Measurements from ENCODE around the gene NBAS. TPM values are rescaled to one million over a fixed set of nuclear protein-coding genes. Genes with fewer than 3 reads are reported as not detected.

The NBAS gene
- total RNA-seq, 2 experiments from 2014 or later = 31.9 to 32.9 TPM

DNA sequence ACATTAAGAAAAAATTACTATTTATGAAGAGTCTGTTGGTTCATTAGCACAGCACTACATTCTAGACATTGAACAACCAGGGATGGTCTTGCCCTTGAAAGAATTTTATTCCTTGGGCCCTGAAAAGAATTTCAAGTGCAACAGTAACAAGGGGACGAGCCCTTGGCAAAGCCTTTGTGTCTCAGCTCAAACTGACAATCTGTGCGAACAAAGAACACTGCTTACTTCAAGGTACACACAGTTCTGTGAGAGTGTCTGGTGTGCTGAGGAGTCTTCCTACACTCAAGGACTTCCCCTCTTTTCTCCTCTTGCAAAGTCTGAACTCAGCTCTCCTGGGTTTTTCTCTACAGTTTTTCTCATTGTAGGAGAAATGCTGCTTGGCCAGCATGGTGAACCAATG is 373.4 kb downstream of the NBAS start:
- H3K9me3 Mint-ChIP-seq = no peaks in the 10 kb centered on the region
- no peak for DNase-seq
- peaks cover 7% of the 10 kb centered on the region for H3K36me3 Mint-ChIP-seq
- no peaks in the 10 kb centered on the region for H3K27me3 Mint-ChIP-seq
- no peak overlapping the region for H3K27ac Mint-ChIP-seq
- no peak overlapping the region for H3K4me3 Mint-ChIP-seq
- POLR2A ChIA-PET = no interaction called here
- no peak for ATAC-seq (ENCODE audit: low read depth)
- peaks cover 2% of the 10 kb centered on the region for H3K4me1 Mint-ChIP-seq

- peaks cover 2% of the 10 kb centered on the region for H3K4me1 Mint-ChIP-seq
- H3K4me3 Mint-ChIP-seq = no peak overlapping the region
- H3K27ac Mint-ChIP-seq = no peak overlapping the region
- ATAC-seq (ENCODE audit: low read depth) (no peak), DNase-seq (no peak)
- no peaks in the 10 kb centered on the region for H3K9me3 Mint-ChIP-seq
- H3K36me3 Mint-ChIP-seq = peaks cover 8% of the 10 kb centered on the region
- no peaks in the 10 kb centered on the region for H3K27me3 Mint-ChIP-seq
- POLR2A ChIA-PET = no interaction called here
Measured at GRCh38 chr2:15186118-15186517, 375.0 kb downstream of the NBAS start.

- H3K9me3 Mint-ChIP-seq = no peaks in the 10 kb centered on the region
- H3K4me1 Mint-ChIP-seq = peaks cover 2% of the 10 kb centered on the region
- peaks cover 8% of the 10 kb centered on the region for H3K36me3 Mint-ChIP-seq
- ATAC-seq (ENCODE audit: low read depth) = no peak
- H3K27ac Mint-ChIP-seq = no peak overlapping the region
- H3K4me3 Mint-ChIP-seq = no peak overlapping the region
- DNase-seq = no peak
- POLR2A ChIA-PET = no interaction called here
- H3K27me3 Mint-ChIP-seq = no peaks in the 10 kb centered on the region
Measured at GRCh38 chr2:15184491-15184890, 376.6 kb downstream of the NBAS start.

GRCh38 chr2:15182275-15182674 is 378.9 kb downstream of the NBAS start:
- no peak overlapping the region for H3K27ac Mint-ChIP-seq
- ATAC-seq (ENCODE audit: low read depth) (no peak), DNase-seq (no peak)
- H3K4me1 Mint-ChIP-seq = peaks cover 12% of the 10 kb centered on the region
- H3K36me3 Mint-ChIP-seq = peaks cover 11% of the 10 kb centered on the region
- POLR2A ChIA-PET = no interaction called here
- no peak overlapping the region for H3K4me3 Mint-ChIP-seq
- H3K9me3 Mint-ChIP-seq = no peaks in the 10 kb centered on the region
- H3K27me3 Mint-ChIP-seq = no peaks in the 10 kb centered on the region

GRCh38 chr2:15181092-15181745 is 379.9 kb downstream of the NBAS start:
- no peak for ATAC-seq (ENCODE audit: low read depth)
- Mint-ChIP-seq H3K27me3 (no peaks in the 10 kb centered on the region), H3K36me3 (peaks cover 14% of the 10 kb centered on the region), H3K27ac (no peak overlapping the region), H3K9me3 (no peaks in the 10 kb centered on the region), H3K4me3 (no peak overlapping the region), H3K4me1 (peaks cover 21% of the 10 kb centered on the region)
- DNase-seq = no peak
- POLR2A ChIA-PET = no interaction called here

DNA sequence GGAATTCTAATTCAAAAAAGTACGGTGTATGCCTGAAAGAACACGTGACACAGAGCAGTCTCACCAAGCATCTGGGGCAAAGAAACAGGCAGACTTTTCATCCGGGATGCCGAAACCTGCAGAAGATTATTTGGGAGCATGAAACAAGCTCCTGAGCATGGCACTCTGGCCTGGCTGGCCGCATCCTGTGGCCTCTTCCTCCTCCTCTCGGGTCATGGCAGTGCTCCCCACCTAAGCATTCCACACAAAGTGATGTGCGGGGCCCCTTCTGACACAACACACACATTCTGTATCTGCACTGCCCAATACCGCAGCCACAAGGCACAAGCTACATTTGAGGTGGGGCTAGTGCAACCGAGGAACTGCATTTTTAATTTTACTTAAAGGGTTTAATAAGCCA is 380.8 kb downstream of the NBAS start:
- H3K27ac Mint-ChIP-seq = no peak overlapping the region
- no peaks in the 10 kb centered on the region for H3K9me3 Mint-ChIP-seq
- peaks cover 16% of the 10 kb centered on the region for H3K36me3 Mint-ChIP-seq
- DNase-seq = no peak
- no peaks in the 10 kb centered on the region for H3K27me3 Mint-ChIP-seq
- no peak for ATAC-seq (ENCODE audit: low read depth)
- H3K4me1 Mint-ChIP-seq = peaks cover 23% of the 10 kb centered on the region
- H3K4me3 Mint-ChIP-seq = no peak overlapping the region
- POLR2A ChIA-PET = no interaction called here

DNA sequence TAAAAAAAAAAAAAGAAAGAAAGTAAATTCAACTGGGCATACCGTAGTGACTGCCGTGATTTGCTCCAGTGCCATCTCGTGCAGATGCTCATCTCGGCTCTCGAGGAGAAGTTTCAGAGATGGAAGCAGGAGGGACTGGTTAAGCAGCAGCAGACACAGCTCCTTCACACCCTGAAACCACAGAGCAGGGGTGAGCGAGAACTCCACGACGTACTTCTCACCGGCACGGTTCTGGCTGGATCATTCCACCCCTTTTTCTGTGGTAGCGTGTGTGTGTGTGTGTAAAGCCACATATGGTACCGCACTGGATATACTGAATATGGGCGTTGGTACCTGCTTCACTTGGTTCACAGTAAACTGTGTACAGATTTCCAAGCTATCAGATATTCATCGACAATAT is 382.2 kb downstream of the NBAS start:
- H3K9me3 Mint-ChIP-seq = no peaks in the 10 kb centered on the region
- POLR2A ChIA-PET = no interaction called here
- DNase-seq (no peak), ATAC-seq (ENCODE audit: low read depth) (no peak)
- H3K27me3 Mint-ChIP-seq = no peaks in the 10 kb centered on the region
- H3K4me1 Mint-ChIP-seq = peaks cover 24% of the 10 kb centered on the region
- H3K36me3 Mint-ChIP-seq = peaks cover 15% of the 10 kb centered on the region
- no peak overlapping the region for H3K4me3 Mint-ChIP-seq
- no peak overlapping the region for H3K27ac Mint-ChIP-seq

- Mint-ChIP-seq H3K27ac (peak overlapping the region; percentile 4), H3K4me1 (peaks cover 27% of the 10 kb centered on the region), H3K27me3 (no peaks in the 10 kb centered on the region), H3K9me3 (no peaks in the 10 kb centered on the region), H3K4me3 (peak overlapping the region; percentile 59), H3K36me3 (peaks cover 19% of the 10 kb centered on the region)
- POLR2A ChIA-PET = no interaction called here
- DNase-seq (no peak), ATAC-seq (ENCODE audit: low read depth) (peak; percentile 97)
Measured at GRCh38 chr2:15177103-15177502, 384.0 kb downstream of the NBAS start.

GRCh38 chr2:15176604-15177003 is 384.5 kb downstream of the NBAS start:
- no peaks in the 10 kb centered on the region for H3K9me3 Mint-ChIP-seq
- H3K36me3 Mint-ChIP-seq = peaks cover 19% of the 10 kb centered on the region
- POLR2A ChIA-PET = no interaction called here
- H3K27ac Mint-ChIP-seq = no peak overlapping the region
- DNase-seq (no peak), ATAC-seq (ENCODE audit: low read depth) (no peak)
- no peaks in the 10 kb centered on the region for H3K27me3 Mint-ChIP-seq
- peak overlapping the region; percentile 59 for H3K4me3 Mint-ChIP-seq
- H3K4me1 Mint-ChIP-seq = peaks cover 27% of the 10 kb centered on the region

GRCh38 chr2:15174567-15174966 is 386.6 kb downstream of the NBAS start:
- no peak overlapping the region for H3K4me3 Mint-ChIP-seq
- POLR2A ChIA-PET = no interaction called here
- ATAC-seq (ENCODE audit: low read depth) (no peak), DNase-seq (no peak)
- H3K36me3 Mint-ChIP-seq = peaks cover 20% of the 10 kb centered on the region
- H3K9me3 Mint-ChIP-seq = no peaks in the 10 kb centered on the region
- H3K27me3 Mint-ChIP-seq = no peaks in the 10 kb centered on the region
- no peak overlapping the region for H3K27ac Mint-ChIP-seq
- peaks cover 27% of the 10 kb centered on the region for H3K4me1 Mint-ChIP-seq

DNA sequence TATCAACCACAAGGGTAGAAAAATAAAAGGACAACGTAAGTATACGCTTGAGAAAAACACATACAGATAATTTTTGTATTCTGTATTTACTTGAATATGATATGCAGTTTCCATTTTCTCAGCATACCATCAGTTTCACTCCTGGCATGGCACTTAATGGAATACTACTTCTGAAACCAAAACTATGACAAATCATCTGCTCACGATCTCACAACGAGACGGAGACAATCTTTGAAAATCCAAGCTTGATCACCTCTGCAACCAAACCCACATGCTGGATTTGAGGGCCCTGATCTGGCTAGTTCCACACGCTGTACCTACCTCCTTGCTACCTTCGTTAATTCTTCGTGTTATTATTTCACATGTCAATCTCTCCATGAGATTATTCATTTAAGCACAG is 387.6 kb downstream of the NBAS start:
- peaks cover 23% of the 10 kb centered on the region for H3K4me1 Mint-ChIP-seq
- POLR2A ChIA-PET = no interaction called here
- no peak for ATAC-seq (ENCODE audit: low read depth)
- no peaks in the 10 kb centered on the region for H3K9me3 Mint-ChIP-seq
- peaks cover 20% of the 10 kb centered on the region for H3K36me3 Mint-ChIP-seq
- H3K4me3 Mint-ChIP-seq = no peak overlapping the region
- no peaks in the 10 kb centered on the region for H3K27me3 Mint-ChIP-seq
- no peak overlapping the region for H3K27ac Mint-ChIP-seq
- no peak for DNase-seq

GRCh38 chr2:15172825-15173224 is 388.3 kb downstream of the NBAS start:
- peaks cover 19% of the 10 kb centered on the region for H3K4me1 Mint-ChIP-seq
- H3K4me3 Mint-ChIP-seq = no peak overlapping the region
- POLR2A ChIA-PET = no interaction called here
- no peak overlapping the region for H3K27ac Mint-ChIP-seq
- H3K36me3 Mint-ChIP-seq = peaks cover 19% of the 10 kb centered on the region
- ATAC-seq (ENCODE audit: low read depth) (no peak), DNase-seq (no peak)
- no peaks in the 10 kb centered on the region for H3K27me3 Mint-ChIP-seq
- no peaks in the 10 kb centered on the region for H3K9me3 Mint-ChIP-seq

- Mint-ChIP-seq H3K27ac (no peak overlapping the region), H3K36me3 (peaks cover 12% of the 10 kb centered on the region), H3K4me1 (peaks cover 4% of the 10 kb centered on the region), H3K4me3 (no peak overlapping the region), H3K9me3 (no peaks in the 10 kb centered on the region), H3K27me3 (no peaks in the 10 kb centered on the region)
- POLR2A ChIA-PET = no interaction called here
- no peak for ATAC-seq (ENCODE audit: low read depth)
- no peak for DNase-seq
Measured at GRCh38 chr2:15170070-15170775, 390.9 kb downstream of the NBAS start.

DNA sequence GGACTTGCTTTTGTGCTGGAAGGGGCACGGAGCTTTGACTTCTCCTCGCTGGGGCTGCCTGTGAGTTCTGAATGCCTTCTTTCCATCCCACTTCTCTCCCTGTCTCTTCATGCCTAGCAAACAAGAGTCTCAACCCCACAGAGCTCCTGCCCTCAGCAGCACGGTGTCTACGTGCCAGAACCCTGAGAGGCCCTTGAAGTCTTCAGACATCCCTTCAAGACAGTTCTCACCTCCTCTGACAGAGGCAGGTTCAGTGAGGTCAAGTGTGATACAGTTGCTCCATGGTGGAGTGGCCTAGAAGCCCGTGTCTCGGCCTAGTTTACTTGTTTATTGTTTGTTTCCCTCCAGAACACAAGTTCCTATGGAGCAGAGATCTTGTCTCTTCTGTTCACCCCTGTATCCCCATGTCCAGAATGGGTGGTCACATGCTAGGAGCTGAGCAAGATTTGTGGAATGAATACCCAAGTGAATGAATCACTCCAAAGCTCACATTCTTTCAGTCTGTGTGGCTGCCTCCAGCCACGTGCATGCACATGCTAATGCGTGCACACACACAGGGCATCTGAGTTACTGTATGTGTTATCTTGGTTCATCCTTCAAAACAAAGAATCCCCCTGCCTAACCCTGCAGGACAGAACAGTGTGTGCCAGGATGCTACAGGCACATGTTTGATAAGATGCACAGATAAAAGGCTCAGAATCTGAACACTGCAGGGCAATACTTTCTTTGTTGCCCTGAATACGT is 391.6 kb downstream of the NBAS start:
- Mint-ChIP-seq H3K27me3 (no peaks in the 10 kb centered on the region), H3K9me3 (no peaks in the 10 kb centered on the region), H3K4me1 (peaks cover 4% of the 10 kb centered on the region), H3K27ac (no peak overlapping the region), H3K36me3 (peaks cover 10% of the 10 kb centered on the region), H3K4me3 (no peak overlapping the region)
- DNase-seq (no peak), ATAC-seq (ENCODE audit: low read depth) (no peak)
- POLR2A ChIA-PET = no interaction called here

Measured in activated naive CD8-positive, alpha-beta T cell treated with anti-CD3 and anti-CD28 coated beads, Interleukin-2, amount 10 ng/mL, durations not matched to agents 7 days and 5 days (primary cell).